Hepatic stellate cell (primary cell): Measurements from ENCODE around the gene TFF1.

ENCODE experiments used
- DNase-seq: peaks from one replicate; pipeline ENCODE4 v3.0.0; 2011; ENCODE audit warnings: low spot score

The TFF1 gene

GRCh38 chr21:42362198-42362597 lies 4.1 kb downstream of the TFF1 start:
- DNase-seq, result no peak

GRCh38 chr21:42361286-42361685 lies 5.0 kb downstream of the TFF1 start:
- no peak for DNase-seq

- DNase-seq, result no peak
Observed at GRCh38 chr21:42360317-42360716, 6.0 kb downstream of the TFF1 start.

GRCh38 chr21:42358937-42359336 lies 7.4 kb downstream of the TFF1 start:
- DNase-seq, result no peak

GRCh38 chr21:42358261-42358660 lies 8.1 kb downstream of the TFF1 start:
- no peak for DNase-seq

GRCh38 chr21:42357307-42357706 lies 9.0 kb downstream of the TFF1 start:
- DNase-seq, result no peak

- DNase-seq, result no peak
Observed at GRCh38 chr21:42356650-42357049, 9.7 kb downstream of the TFF1 start.

- DNase-seq, result no peak
Observed at GRCh38 chr21:42356046-42356445, 10.3 kb downstream of the TFF1 start.

- no peak for DNase-seq
Observed at GRCh38 chr21:42353623-42354022, 12.7 kb downstream of the TFF1 start.

GRCh38 chr21:42352441-42353095 lies 13.8 kb downstream of the TFF1 start:
- DNase-seq, result no peak

- DNase-seq, result no peak
Observed at GRCh38 chr21:42351626-42352440, 14.5 kb downstream of the TFF1 start.

- DNase-seq, result no peak
Observed at GRCh38 chr21:42350927-42351426, 15.4 kb downstream of the TFF1 start, which contains the start of gene TFF2. Gene TFF2 (minus strand): TSS chr21:42350994. CDS start chr21:42350957, 37 bp downstream.

- no peak for DNase-seq
Observed at GRCh38 chr21:42350318-42350910, 15.9 kb downstream of the TFF1 start.

- DNase-seq, result no peak
Observed at GRCh38 chr21:42349420-42350317, 16.7 kb downstream of the TFF1 start.

- DNase-seq, result no peak
Observed at GRCh38 chr21:42348762-42349161, 17.6 kb downstream of the TFF1 start.

- DNase-seq, result no peak
Observed at GRCh38 chr21:42347601-42348327, 18.6 kb downstream of the TFF1 start.

- no peak for DNase-seq
Observed at GRCh38 chr21:42346866-42347600, 19.3 kb downstream of the TFF1 start.

- no peak for DNase-seq
Observed at GRCh38 chr21:42346441-42346840, 19.9 kb downstream of the TFF1 start.

GRCh38 chr21:42344631-42345030 lies 21.7 kb downstream of the TFF1 start:
- no peak for DNase-seq

- DNase-seq, result no peak
Observed at GRCh38 chr21:42343963-42344510, 22.3 kb downstream of the TFF1 start.
